Activated gamma-delta T cell treated with Interleukin-2 at 50 U/mL for 16 hours (primary cell): ENCODE results near the gene MTHFD2L.

ENCODE experiments used
- DNase-seq: peaks from one replicate; pipeline ENCODE4 v3.0.0-alpha.2; 2020

Gene MTHFD2L

GRCh38 chr4:74133786-74134499 is 24.0 kb upstream of the MTHFD2L start:
- peak; percentile 21 for DNase-seq

DNA sequence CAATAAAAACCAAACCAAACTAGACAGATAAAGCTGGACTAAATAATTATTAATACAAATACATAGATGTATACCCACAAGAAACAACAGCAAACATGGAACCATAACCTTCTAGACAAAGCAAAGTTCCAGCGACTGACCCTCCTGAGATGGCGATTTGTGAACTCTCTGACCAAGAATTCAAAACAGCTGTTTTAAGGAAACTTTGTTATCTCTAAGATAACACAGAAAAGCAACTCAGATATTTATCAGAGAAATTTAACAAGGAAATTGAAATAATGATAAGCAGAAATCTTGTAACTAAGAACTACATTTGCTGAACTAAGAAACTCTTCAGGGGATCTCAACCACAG is 23.4 kb upstream of the MTHFD2L start:
- no peak for DNase-seq

GRCh38 chr4:74146581-74147129 is 11.3 kb upstream of the MTHFD2L start:
- DNase-seq: no peak

GRCh38 chr4:74148205-74148604 is 9.7 kb upstream of the MTHFD2L start:
- DNase-seq: no peak

- DNase-seq: no peak
These were observed 5.1 kb upstream of the MTHFD2L start for GRCh38 chr4:74152836-74153235.

GRCh38 chr4:74156521-74156920 is 1.4 kb upstream of the MTHFD2L start:
- no peak for DNase-seq

- DNase-seq: no peak
These were observed 764 bp upstream of the MTHFD2L start for GRCh38 chr4:74157154-74157553.

- no peak for DNase-seq
These were observed 686 bp downstream of the MTHFD2L start for GRCh38 chr4:74158466-74159142.

- DNase-seq: no peak
These were observed 1.3 kb downstream of the MTHFD2L start for GRCh38 chr4:74159143-74159709.

- no peak for DNase-seq
These were observed 3.9 kb downstream of the MTHFD2L start for GRCh38 chr4:74161666-74162450.

- no peak for DNase-seq
These were observed 8.2 kb downstream of the MTHFD2L start for GRCh38 chr4:74166135-74166534.

DNA sequence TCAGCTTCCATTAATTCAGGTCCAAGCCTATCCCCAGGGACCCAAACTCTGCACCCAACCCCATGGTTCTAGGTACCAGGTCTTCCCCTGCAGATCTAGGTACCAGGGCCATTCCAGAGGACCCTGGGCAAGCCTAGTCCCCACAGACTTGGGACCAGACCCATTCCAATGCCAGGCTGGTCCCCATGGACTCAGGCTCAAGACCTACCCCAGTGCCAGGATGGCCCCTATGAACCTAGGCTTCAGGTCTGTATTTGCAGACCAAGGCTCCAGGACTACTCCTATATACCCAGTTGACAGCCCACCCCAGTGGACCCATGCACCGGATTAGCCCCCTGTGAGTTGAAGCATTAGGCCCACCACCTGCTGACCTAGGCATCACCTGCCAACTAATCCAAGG is 8.9 kb downstream of the MTHFD2L start:
- no peak for DNase-seq

DNA sequence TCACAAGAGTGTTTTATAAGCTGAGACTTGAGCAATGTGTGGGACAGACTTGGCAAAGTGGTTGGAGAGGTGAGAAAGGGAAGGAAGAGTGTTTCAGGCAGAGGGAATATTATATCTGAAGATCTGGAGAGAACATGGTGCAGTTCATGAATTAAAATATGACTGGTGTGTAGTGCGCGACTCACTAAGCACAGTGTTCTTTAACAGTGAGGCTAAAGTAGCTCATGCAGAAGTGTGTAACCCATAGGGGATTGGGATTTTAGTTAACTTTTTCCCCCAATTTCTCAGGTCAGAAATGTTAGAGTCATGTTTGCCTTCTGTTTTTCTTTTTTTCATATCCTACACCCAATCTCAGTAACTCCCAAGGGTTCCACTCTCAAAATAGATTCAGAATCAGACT is 9.7 kb downstream of the MTHFD2L start:
- no peak for DNase-seq

- DNase-seq: no peak
These were observed 10.9 kb downstream of the MTHFD2L start for GRCh38 chr4:74168841-74169240.

DNA sequence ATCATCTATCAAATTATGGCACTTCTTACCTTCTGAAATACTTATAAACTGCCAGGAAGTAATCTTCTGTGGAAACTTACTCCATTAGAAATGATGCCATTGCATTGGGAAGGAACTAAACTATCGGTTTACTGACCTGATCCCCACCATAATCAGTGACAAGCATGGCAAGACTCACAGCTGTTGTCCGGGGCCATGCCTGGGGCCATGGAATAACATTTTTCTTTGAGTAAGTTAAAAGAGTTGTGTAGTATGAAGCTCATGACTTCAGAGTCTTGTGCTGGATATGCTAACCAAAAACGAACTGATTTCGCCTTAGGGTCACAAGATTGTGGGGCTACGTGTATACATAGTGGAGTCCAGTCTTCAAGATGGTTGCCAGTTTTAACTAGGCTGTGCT is 15.4 kb downstream of the MTHFD2L start:
- no peak for DNase-seq

GRCh38 chr4:74174421-74174820 is 16.5 kb downstream of the MTHFD2L start:
- DNase-seq: no peak

DNA sequence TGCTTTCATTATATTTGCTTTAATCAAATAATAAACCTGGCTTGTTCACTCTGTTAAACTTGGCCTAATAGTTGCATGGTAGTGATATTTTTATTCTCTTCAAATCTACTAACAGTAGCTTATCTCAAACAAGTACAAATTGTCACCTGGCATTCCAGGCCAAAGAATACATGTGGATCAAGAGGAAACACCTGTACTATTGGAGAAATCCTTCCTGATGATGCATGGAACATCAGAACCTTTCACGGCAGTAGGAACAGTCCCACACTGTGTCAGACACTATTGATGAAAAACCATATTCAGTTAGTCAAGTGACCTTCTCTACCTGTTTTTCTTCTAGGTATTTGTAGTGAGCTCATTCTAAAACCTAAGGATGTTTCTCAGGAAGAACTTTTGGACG is 17.0 kb downstream of the MTHFD2L start:
- no peak for DNase-seq

GRCh38 chr4:74175379-74175778 is 17.5 kb downstream of the MTHFD2L start:
- no peak for DNase-seq

GRCh38 chr4:74178798-74179197 is 20.9 kb downstream of the MTHFD2L start:
- DNase-seq: no peak

DNA sequence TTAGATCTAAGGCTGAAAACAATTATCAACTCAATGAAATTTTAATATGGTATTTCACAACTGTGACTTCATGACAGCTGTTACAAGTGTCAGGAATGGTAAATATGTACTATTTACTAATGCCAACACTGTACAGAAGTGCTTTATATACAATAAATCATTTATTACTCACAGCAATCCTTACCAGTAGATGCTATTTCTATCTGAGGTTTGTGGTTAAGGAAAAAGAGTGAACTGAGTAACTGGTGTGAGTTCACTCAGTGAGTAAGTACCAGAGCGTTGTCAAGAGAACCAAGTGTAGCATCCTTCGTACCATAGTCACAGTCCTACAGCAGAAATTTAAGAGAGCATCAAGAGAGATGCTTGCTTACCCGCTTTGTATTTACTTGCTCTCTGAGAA is 23.3 kb downstream of the MTHFD2L start:
- no peak for DNase-seq

DNA sequence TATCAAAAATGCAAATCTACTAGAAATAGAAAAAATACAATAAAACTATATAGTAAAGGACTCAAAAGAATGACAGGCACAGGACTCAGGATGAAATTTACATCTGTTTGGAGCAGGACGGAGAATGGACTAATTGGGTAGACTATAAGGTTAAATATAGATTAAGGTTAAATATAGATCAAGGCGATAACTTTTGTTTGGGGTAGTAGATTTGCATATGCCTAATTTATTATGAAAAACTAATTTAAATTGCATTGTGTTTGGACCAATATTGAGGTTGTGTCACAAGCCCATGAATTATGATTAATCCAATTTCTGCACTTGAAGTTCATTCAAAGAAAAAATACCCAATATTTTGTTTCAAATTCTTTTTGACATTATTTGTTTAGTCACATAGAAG is 31.0 kb downstream of the MTHFD2L start:
- DNase-seq: no peak

DNA sequence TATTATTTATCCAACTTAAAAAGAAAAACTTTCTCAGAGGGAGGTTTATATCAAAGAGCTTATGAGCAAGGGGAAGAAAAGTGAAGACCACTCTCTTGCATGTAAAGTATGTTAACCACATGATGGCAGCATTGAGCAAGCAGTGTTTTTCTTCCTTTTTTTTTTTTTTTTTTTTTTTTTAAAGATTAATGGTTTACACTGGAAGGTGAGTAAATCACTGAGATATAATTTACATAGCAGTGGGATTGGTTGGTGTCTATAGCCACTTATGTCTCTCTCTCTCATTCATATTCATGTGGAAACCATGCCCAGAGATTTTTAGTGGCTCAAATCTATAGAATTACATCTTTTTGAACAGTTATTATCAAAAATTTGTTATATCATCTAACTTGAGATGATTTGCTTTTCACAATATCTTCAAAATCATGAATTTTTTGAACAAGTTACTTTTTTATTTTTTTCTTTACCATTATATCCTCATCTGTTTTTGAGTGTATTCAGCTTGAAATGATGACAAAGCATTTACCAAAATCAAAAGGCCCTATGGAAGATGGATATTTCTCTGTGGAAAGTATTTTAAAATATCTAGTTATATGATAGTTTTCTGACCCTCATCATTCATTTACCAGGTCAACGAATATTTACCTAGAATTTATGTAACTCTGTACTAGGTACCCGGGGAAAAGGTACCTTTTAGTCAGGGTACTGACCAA is 31.6 kb downstream of the MTHFD2L start:
- no peak for DNase-seq

- DNase-seq: no peak
These were observed 32.4 kb downstream of the MTHFD2L start for GRCh38 chr4:74190332-74190731.
